NCI-H446 (cell line): Measurements from ENCODE around the gene CROCC.
A peak's percentile ranks its signal among the peaks of the same experiment; 100 is the strongest.
"Not testable (repeated sequence)": the region's sequence is repeated elsewhere in the genome, so short reads cannot be mapped to it uniquely, and the experiment has no call there.

Experiments used
- DNase-seq, 2 experiments: peaks; one replicate each; lab custom pipeline; 2025; lab: John Stamatoyannopoulos, UW

The CROCC gene

GRCh38 chr1:16914928-16915626, 6.7 kb upstream of the CROCC start:
- peak in 1 of 2 experiments; percentile 61 for DNase-seq

GRCh38 chr1:16915627-16915973, 6.1 kb upstream of the CROCC start:
- DNase-seq: peak in 1 of 2 experiments; percentile 31

DNA sequence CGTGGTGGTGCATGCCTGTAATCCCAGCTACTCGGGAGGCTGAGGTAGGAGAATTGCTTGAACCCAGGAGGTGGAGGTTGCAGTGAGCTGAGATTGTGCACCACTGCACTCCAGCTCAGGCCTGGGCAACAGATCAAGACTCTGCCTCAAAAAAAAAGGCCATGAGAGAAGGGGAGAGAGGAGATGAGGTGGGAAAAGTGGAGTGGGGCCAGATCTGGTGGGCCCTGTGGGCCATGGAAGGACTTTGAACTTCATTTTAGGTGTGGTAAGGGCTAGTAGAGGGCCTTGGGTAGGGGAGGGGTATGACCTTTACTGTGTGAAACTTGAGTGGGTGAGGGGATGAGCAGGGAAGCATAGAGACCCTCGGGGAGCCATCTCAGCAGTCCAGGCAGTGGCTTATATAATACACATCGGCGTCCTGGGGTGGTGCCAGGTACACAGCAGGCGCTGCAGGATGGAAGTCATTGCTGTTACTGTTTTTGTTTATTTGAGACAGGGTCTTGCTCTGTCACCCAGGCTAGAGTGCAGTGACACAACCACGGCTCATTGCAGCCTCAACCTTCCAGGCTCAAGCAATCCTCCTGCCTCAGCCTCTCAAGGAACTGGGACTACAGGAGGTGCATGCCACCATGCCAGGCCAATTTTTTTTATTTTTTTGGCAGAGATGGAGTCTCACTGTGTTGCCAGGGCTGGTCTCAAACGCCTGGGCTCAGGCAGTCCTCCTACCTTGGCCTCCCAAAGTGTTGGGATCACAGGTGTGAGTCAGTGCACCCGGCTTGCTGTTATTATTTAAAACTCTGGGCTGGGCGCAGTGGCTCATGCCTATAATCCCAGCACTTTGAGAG, 5.5 kb upstream of the CROCC start:
- peak in 1 of 2 experiments; percentile 50 for DNase-seq

DNA sequence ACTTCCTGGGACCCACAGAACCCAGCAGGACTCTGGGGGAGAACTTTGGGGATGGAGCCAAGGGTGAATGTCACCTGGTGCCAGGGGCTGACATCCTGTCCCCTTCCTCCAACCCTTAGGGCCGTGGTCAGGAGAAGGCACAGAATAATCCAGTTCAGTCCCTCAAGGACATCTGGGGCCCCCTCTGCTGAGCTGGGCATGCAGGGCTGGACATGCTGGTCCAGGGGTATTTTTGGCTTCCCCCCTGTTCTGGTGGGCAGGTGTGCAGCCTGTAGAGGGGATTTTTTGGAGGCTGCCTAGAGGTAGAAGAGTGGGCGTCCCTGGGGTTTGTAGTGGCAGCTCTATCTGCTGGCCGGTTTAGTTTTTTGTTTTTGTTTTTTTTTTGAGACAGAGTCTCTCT, 3.4 kb upstream of the CROCC start:
- no peak for DNase-seq

DNA sequence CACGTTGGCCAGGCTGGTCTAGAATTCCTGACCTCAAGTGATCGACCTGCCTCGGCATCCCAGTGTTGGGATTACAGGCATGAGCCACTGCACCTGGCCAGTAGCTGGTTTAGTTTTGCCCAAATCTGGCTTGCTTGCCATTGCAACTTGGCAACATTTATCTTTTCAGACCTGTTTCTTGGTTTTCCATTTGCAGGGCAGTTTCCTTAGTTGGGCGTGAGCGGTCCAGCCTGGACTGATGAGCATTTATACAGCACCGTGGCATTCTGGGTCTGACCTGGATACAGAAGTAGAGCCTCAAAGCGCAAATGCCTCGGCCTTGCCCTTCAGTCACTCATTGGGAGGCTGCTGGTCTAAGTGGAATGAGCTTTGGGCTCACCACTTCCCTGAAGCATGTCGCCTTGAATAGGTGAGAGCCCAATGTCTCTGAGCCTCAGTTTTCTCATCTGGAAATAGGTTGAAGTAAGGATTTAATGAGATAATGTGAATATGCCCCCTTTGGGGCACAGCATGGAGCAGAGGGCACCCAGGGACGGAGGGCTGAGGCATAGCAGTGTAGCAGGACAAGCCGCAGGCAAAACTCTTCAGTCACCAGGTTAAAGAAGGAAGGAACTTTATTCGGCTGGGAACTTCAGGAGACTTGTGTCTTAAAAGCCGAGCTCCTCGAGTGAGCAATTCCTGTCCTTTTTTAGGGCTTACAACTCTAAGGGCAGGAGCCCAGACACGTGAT, 2.6 kb upstream of the CROCC start:
- not testable (repeated sequence) for DNase-seq

DNA sequence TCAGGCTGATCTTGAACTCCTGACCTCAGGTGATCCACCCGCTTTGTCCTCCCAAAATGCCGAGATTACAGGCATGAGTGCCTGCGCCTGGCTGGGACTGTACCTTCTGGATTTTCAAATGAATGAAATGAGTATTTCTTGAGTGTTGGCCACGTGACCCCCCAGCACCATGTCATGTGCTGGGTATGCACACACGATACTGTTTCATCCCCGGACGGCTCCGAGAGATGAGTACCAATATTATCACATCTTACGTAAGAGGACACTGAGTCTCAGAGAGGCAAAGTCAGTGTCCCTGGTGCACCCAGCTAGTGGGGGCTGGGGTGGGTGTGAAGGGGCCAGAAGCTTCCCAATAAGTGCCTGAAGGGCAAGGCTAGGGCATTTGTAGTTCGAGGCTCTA, 780 bp upstream of the CROCC start:
- no peak for DNase-seq

DNA sequence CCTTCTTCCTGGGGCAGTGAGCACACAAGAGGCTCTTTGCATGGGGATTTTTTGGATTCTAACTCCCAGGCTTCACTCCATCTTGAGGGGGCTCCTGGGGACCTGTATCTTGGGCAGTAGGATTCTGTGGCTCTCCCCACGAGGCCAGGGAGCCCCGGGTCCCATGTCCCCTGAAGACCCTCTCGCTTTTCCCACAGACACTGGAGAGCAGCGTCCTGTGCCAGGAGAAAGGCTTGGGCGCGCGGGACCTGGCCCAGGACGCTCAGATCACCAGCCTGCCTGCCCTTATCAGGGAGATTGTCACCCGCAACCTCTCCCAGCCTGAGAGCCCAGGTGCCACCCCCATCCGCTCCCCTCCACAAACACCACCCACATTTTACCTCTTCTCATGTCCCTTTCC, 735 bp downstream of the CROCC start:
- DNase-seq: no peak

DNA sequence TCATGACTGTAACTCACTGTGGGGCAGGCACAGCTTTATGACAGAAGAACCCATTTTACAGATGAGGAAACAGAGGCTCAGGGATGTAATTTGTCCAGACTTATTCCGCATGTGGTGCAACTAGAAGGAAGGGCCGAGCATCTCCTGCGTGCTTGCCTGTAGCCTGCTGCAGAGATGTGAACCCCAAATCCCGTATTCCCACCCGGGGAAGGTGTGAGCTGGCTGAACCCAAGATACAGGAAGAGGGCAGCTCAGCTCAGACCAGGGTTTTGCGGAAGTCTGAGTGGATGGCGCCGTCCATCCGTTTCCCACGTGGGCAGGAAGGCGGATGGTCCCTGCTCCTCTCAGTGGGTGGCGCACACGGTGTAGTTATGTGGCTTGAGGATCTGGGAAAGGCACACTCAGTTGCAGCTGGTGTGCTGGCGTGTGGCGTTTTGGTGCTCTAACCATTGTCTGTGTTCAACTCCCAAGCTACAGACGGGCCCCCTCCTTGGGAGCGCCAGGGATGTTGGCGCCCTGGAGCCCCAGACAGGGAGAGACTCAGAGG, 1.2 kb downstream of the CROCC start:
- DNase-seq: no peak

GRCh38 chr1:16924216-16924918, 2.6 kb downstream of the CROCC start:
- DNase-seq: no peak

- no peak for DNase-seq
These were observed 3.3 kb downstream of the CROCC start for GRCh38 chr1:16924919-16925477.

- DNase-seq: no peak
These were observed 4.1 kb downstream of the CROCC start for GRCh38 chr1:16925635-16926490.

GRCh38 chr1:16926491-16927073, 4.9 kb downstream of the CROCC start:
- DNase-seq: peak in 1 of 2 experiments; percentile 27

DNA sequence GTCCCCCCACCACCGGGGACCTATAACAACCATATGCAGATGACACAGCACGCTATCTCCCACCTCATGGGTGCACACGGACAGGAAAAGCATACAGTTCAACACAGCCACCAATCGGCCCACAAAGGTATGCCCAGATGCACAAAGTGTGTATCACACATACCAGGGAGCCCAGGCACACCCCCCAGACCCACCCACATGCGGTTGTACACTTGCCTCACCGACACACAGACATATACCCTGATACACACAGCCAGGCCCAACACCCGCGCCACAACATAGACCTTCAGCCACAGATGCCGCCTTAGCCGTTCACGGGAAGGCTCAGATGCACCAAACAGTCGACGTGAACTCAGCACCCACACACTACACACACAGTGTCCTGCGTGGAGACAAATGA, 5.5 kb downstream of the CROCC start:
- no peak for DNase-seq

GRCh38 chr1:16927711-16928485, 6.2 kb downstream of the CROCC start:
- DNase-seq: no peak

- DNase-seq: not testable (repeated sequence)
These were observed 7.7 kb downstream of the CROCC start for GRCh38 chr1:16929146-16930041.

- DNase-seq: not testable (repeated sequence)
These were observed 9.6 kb downstream of the CROCC start for GRCh38 chr1:16931206-16931934.

GRCh38 chr1:16933945-16934344, 12.2 kb downstream of the CROCC start:
- DNase-seq: not testable (repeated sequence)

DNA sequence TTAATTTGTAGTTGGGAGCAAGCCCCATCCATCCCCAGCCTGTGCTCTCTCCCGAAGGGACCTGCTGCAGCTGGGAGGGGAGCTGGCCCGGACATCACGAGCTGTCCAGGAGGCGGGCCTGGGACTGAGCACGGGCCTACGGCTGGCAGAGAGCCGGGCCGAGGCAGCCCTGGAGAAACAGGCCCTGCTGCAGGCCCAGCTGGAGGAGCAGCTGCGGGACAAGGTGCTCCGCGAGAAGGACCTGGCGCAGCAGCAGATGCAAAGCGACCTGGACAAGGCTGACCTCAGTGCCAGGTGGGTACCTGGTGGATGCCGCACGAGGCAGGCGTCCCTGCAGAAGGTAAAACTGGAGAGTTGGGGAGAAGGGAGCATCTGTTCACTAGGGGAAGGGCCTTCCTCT, 14.8 kb downstream of the CROCC start:
- not testable (repeated sequence) for DNase-seq
